Hematopoietic multipotent progenitor cell treated with erythropoietin and hydrocortisone succinate and interleukin-3 and kit ligand, for 8 days (in vitro differentiated cells): ENCODE measurements around the gene AHCTF1.
"Not testable (repeated sequence)": the region's sequence is repeated elsewhere in the genome, so short reads cannot be mapped to it uniquely, and the experiment has no call there.

Experiments used
- DNase-seq: peaks from one replicate; pipeline ENCODE4 v3.0.0-alpha.2; 2015

AHCTF1 gene

GRCh38 chr1:246836209-246836966 lies 95.4 kb downstream of the AHCTF1 start:
- no peak for DNase-seq

- no peak for DNase-seq
These were observed 100.2 kb downstream of the AHCTF1 start for GRCh38 chr1:246831543-246831942.

GRCh38 chr1:246828818-246829217 lies 102.9 kb downstream of the AHCTF1 start:
- DNase-seq, result no peak

- DNase-seq, result no peak
These were observed 104.4 kb downstream of the AHCTF1 start for GRCh38 chr1:246827396-246827795.

- no peak for DNase-seq
These were observed 106.1 kb downstream of the AHCTF1 start for GRCh38 chr1:246825557-246826175.

- peak; percentile 76 for DNase-seq
These were observed 107.2 kb downstream of the AHCTF1 start for GRCh38 chr1:246824541-246824940.

GRCh38 chr1:246822154-246822553 lies 109.6 kb downstream of the AHCTF1 start:
- not testable (repeated sequence) for DNase-seq

- DNase-seq, result no peak
These were observed 111.1 kb downstream of the AHCTF1 start for GRCh38 chr1:246820666-246821065.

- not testable (repeated sequence) for DNase-seq
These were observed 114.0 kb downstream of the AHCTF1 start for GRCh38 chr1:246817778-246818177.

GRCh38 chr1:246815693-246816270 lies 116.0 kb downstream of the AHCTF1 start:
- DNase-seq, result no peak

GRCh38 chr1:246814890-246815289 lies 116.9 kb downstream of the AHCTF1 start:
- DNase-seq, result no peak

GRCh38 chr1:246813325-246813724 lies 118.4 kb downstream of the AHCTF1 start:
- DNase-seq, result not testable (repeated sequence)

- no peak for DNase-seq
These were observed 119.8 kb downstream of the AHCTF1 start for GRCh38 chr1:246811985-246812384.

GRCh38 chr1:246809473-246809872 lies 122.3 kb downstream of the AHCTF1 start:
- no peak for DNase-seq

- no peak for DNase-seq
These were observed 126.5 kb downstream of the AHCTF1 start for GRCh38 chr1:246805135-246805716.

- DNase-seq, result no peak
These were observed 127.9 kb downstream of the AHCTF1 start for GRCh38 chr1:246803883-246804282.

GRCh38 chr1:246803373-246803772 lies 128.4 kb downstream of the AHCTF1 start:
- no peak for DNase-seq

GRCh38 chr1:246801241-246802020 lies 130.3 kb downstream of the AHCTF1 start:
- no peak for DNase-seq

- no peak for DNase-seq
These were observed 131.0 kb downstream of the AHCTF1 start for GRCh38 chr1:246800756-246801155.

GRCh38 chr1:246800356-246800755 lies 131.4 kb downstream of the AHCTF1 start:
- no peak for DNase-seq

GRCh38 chr1:246798606-246799496 lies 132.9 kb downstream of the AHCTF1 start:
- DNase-seq, result no peak

GRCh38 chr1:246798107-246798506 lies 133.6 kb downstream of the AHCTF1 start:
- no peak for DNase-seq
